GM12878 (cell line): Measurements from ENCODE around the gene PLEKHF1. TPM values are rescaled to one million over a fixed set of nuclear protein-coding genes. Genes with fewer than 3 reads are reported as not detected.

Experiments
- ATAC-seq: fragments of 200-7000 bp; cut with Tn5 transposase; 3 replicates; pipeline ENCODE4 v1.9.1; 2020; ENCODE audit warnings: mild to moderate bottlenecking, moderate library complexity
- BruUV-seq: library from RNA; stranded (reverse); fragments of 400-500 nt; replicated peaks from 2 replicates; lab custom pipeline; 2021; lab: Mats Ljungman, UMichigan
- CTCF ChIA-PET: fragments of 300-600 bp; sonication (Branson Sonifier 250); formaldehyde crosslinking; extraction: SDS; loops from one replicate; lab custom pipeline; 2021; ENCODE audit warnings: inconsistent platforms; lab: Yijun Ruan, JAX
- POLR2A ChIA-PET: fragments of 350-600 bp; formaldehyde crosslinking; extraction: SDS; loops from one replicate; lab custom pipeline; 2021; ENCODE audit warnings: inconsistent platforms; lab: Charles Lee
- RAD21 ChIA-PET: fragments of 300-600 bp; sonication (Branson Sonifier 250); formaldehyde crosslinking; loops from one replicate; lab custom pipeline; 2023; ENCODE audit warnings: antibody characterized with exemption; ENCODE audit not compliant: unreplicated experiment; lab: Charles Lee
- SMC1A ChIA-PET: fragments of 300-600 bp; sonication (Branson Sonifier 250); formaldehyde crosslinking; loops from one replicate; lab custom pipeline; 2023; ENCODE audit not compliant: unreplicated experiment, uncharacterized antibody; lab: Charles Lee
- DNase-seq: peaks from one replicate; pipeline ENCODE4 v3.0.0-alpha.2; 2011; ENCODE audit warnings: low read depth, low spot score
- FAIRE-seq: peaks from 3 replicates; lab custom pipeline; 2011; peaks lifted over from hg19 to GRCh38; lab: Jason Lieb, UNC
- H2AFZ ChIP-seq: 2 replicates; pipeline ENCODE4 v1.6.0; 2011; ENCODE audit warnings: low read depth, low read length, control low read depth; ENCODE audit not compliant: control insufficient read depth
- H3K27ac ChIP-seq: 2 replicates; pipeline ENCODE4 v1.5.1; 2011; ENCODE audit warnings: control low read depth; ENCODE audit not compliant: control insufficient read depth, insufficient read depth
- H3K27me3 ChIP-seq, 2 experiments: replicated peaks in 1 of 2; 2 replicates each; pipeline versions ENCODE4 v1.6.0 to v1.6.1; 2011; ENCODE audit warnings: low read length in 1 of 2; ENCODE audit not compliant: control insufficient read depth in 2 of 2, insufficient read depth in 2 of 2
- H3K36me3 ChIP-seq, 2 experiments: 2 replicates each; pipeline ENCODE4 v1.5.1; 2011; ENCODE audit warnings: low read length in 1 of 2; ENCODE audit not compliant: control insufficient read depth in 2 of 2, insufficient read depth in 2 of 2
- H3K4me1 ChIP-seq: 2 replicates; pipeline ENCODE4 v1.6.1; 2011; ENCODE audit warnings: mild to moderate bottlenecking, low read length, moderate library complexity, mixed read lengths; ENCODE audit not compliant: control insufficient read depth, insufficient read depth
- H3K4me2 ChIP-seq: 2 replicates; pipeline ENCODE4 v1.6.0; 2011; ENCODE audit warnings: control low read depth; ENCODE audit not compliant: control insufficient read depth, insufficient read depth
- H3K4me3 ChIP-seq: fragments of 200-600 bp; sonication (generic); 2 replicates; pipeline ENCODE4 v1.5.1; 2016
- H3K79me2 ChIP-seq: 2 replicates; pipeline ENCODE4 v1.6.0; 2011; ENCODE audit warnings: low read length; ENCODE audit not compliant: control insufficient read depth, insufficient read depth
- H3K9ac ChIP-seq: 2 replicates; pipeline ENCODE4 v1.8.0; 2011; ENCODE audit warnings: low read length, control low read depth, mixed read lengths; ENCODE audit not compliant: control insufficient read depth, insufficient read depth
- H3K9me3 ChIP-seq: replicated peaks from 3 replicates; pipeline ENCODE4 v1.5.1; 2011; ENCODE audit warnings: mild to moderate bottlenecking, low read length; ENCODE audit not compliant: control insufficient read depth, insufficient read depth
- H4K20me1 ChIP-seq: 2 replicates; pipeline ENCODE4 v1.6.0; 2011; ENCODE audit not compliant: control insufficient read depth, insufficient read depth
- BHLHE40 ChIP-seq, 2 experiments: fragments of 450-650 bp in 1 of 2; IDR thresholded peaks; 2 replicates each; pipeline ENCODE4 v1.6.1; 2011 to 2017; ENCODE audit warnings: low read depth in 2 of 2, borderline replicate concordance in 1 of 2, improper control_type of control experiment in 1 of 2, low read length in 1 of 2, mild to moderate bottlenecking in 1 of 2
- CEBPB ChIP-seq, 2 experiments: fragments of 150-350 bp in 1 of 2; IDR thresholded peaks; 2 replicates each; pipeline ENCODE4 v1.6.1; 2012 to 2014; ENCODE audit warnings: low read depth in 2 of 2, low read length in 2 of 2, borderline replicate concordance in 1 of 2, inconsistent platforms in 1 of 2
- CHD2 ChIP-seq: IDR thresholded peaks from 2 replicates; pipeline ENCODE4 v1.6.1; 2011; ENCODE audit warnings: low read depth, low read length, improper control_type of control experiment, borderline replicate concordance
- EZH2 ChIP-seq: IDR thresholded peaks from 2 replicates; pipeline ENCODE4 v1.6.1; 2012; ENCODE audit warnings: low read depth, mild to moderate bottlenecking, control low read depth, inconsistent platforms, low read length, borderline replicate concordance; ENCODE audit not compliant: control insufficient read depth
- IKZF1 ChIP-seq: fragments of 450-650 bp; conservative IDR thresholded peaks from 2 replicates; pipeline ENCODE4 v1.6.1; 2017; ENCODE audit warnings: antibody characterized with exemption, mild to moderate bottlenecking
- LARP7 ChIP-seq: fragments of 450-650 bp; IDR thresholded peaks from 2 replicates; pipeline ENCODE4 v1.6.1; 2017; ENCODE audit warnings: mild to moderate bottlenecking
- NFXL1 ChIP-seq: fragments of 450-650 bp; IDR thresholded peaks from 2 replicates; pipeline ENCODE4 v1.6.1; 2017; ENCODE audit warnings: antibody characterized with exemption, mild to moderate bottlenecking, borderline replicate concordance
- NFYA ChIP-seq: IDR thresholded peaks from 2 replicates; pipeline ENCODE4 v1.6.1; 2011; ENCODE audit warnings: low read depth, mild to moderate bottlenecking, low read length, improper control_type of control experiment, borderline replicate concordance
- PKNOX1 ChIP-seq: fragments of 450-650 bp; IDR thresholded peaks from 2 replicates; pipeline ENCODE4 v1.6.1; 2016; ENCODE audit warnings: mild to moderate bottlenecking
- RUNX3 ChIP-seq: IDR thresholded peaks from 2 replicates; pipeline ENCODE4 v1.6.1; 2012; ENCODE audit warnings: low read length, inconsistent platforms
- SMAD5 ChIP-seq: IDR thresholded peaks from 2 replicates; pipeline ENCODE4 v1.6.1; 2016; ENCODE audit warnings: antibody characterized with exemption, low read depth
- TAF1 ChIP-seq: IDR thresholded peaks from 2 replicates; pipeline ENCODE4 v1.6.1; 2011; ENCODE audit warnings: mild to moderate bottlenecking, low read depth, low read length, borderline replicate concordance
- USF1 ChIP-seq: IDR thresholded peaks from 2 replicates; pipeline ENCODE4 v1.6.1; 2011; ENCODE audit warnings: borderline replicate concordance, low read depth, mild to moderate bottlenecking, moderate library complexity, mixed read lengths, low read length; ENCODE audit not compliant: insufficient read depth; ENCODE audit errors: extremely low read length
- ZZZ3 ChIP-seq: IDR thresholded peaks from 2 replicates; pipeline ENCODE4 v1.6.1; 2011; ENCODE audit warnings: low read depth; ENCODE audit not compliant: control insufficient read depth, insufficient read length
- WGBS: methylation state at CpG from one replicate; pipeline ENCODE4 v1.1.6; 2016; ENCODE audit warnings: low lambda C conversion rate; ENCODE audit not compliant: insufficient replicate concordance, insufficient coverage; ENCODE audit errors: missing lambda C conversion rate; 5-methylcytosine and 5-hydroxymethylcytosine counted together
- in situ Hi-C: fragments of 300-500 bp; cut with MboI; formaldehyde crosslinking; loops from 9 replicates; pipeline ENCODE4 v1.14.3; 2018; ENCODE audit warnings: mixed read lengths
- intact Hi-C: fragments of 100-400 bp; cut with micrococcal nuclease; formaldehyde crosslinking; loops from one replicate; pipeline ENCODE4 v1.14.2; 2022; ENCODE audit not compliant: unreplicated experiment
- polyA plus RNA-seq, 11 experiments: library from polyadenylated mRNA; depleted of rRNA in 4 of 11; unstranded in 6 of 11; stranded (reverse) in 5 of 11; fragments of >200 nt; fragmentation: Nextera tagmentation in 4 of 11; fragmentation: Illumina TruSeq in 1 of 11; extraction: Ambion mirVana in 4 of 11; extraction: Trizol in 1 of 11; gene quantifications; 1 replicate in 1 of 11; 2 replicates in 10 of 11; pipeline versions ENCODE4 v1.2.1 to v1.2.3, GENCODE V29; 2011 to 2016; ENCODE audit warnings: inconsistent platforms in 2 of 11, missing spikeins in 2 of 11, low read depth in 1 of 11
- total RNA-seq, 4 experiments: library from RNA; depleted of rRNA in 3 of 4; stranded (reverse); fragments of >200 nt in 3 of 4; fragmentation: Illumina TruSeq in 1 of 4; extraction: Trizol in 1 of 4; gene quantifications; 2 replicates each; pipeline versions ENCODE4 v1.2.1 to v1.2.3, GENCODE V29; 2013 to 2021
- TF ChIP-seq, protein P1 (sequence below): IDR thresholded peaks from 2 replicates; pipeline ENCODE4 v1.6.1; 2012; ENCODE audit warnings: low read depth, low read length, improper control_type of control experiment
- TF ChIP-seq, protein P2 (sequence below): IDR thresholded peaks from 2 replicates; pipeline ENCODE4 v1.6.1; 2011; ENCODE audit warnings: mild to moderate bottlenecking, low read depth, low read length, moderate library complexity; ENCODE audit not compliant: insufficient replicate concordance

Gene PLEKHF1
- total and polyA plus RNA-seq, 10 of the 15 experiments (the other 5 are each of a cell fraction or from before 2014, with no cell fraction given): 0.10 to 20.3 (median 15.3) TPM

DNA sequence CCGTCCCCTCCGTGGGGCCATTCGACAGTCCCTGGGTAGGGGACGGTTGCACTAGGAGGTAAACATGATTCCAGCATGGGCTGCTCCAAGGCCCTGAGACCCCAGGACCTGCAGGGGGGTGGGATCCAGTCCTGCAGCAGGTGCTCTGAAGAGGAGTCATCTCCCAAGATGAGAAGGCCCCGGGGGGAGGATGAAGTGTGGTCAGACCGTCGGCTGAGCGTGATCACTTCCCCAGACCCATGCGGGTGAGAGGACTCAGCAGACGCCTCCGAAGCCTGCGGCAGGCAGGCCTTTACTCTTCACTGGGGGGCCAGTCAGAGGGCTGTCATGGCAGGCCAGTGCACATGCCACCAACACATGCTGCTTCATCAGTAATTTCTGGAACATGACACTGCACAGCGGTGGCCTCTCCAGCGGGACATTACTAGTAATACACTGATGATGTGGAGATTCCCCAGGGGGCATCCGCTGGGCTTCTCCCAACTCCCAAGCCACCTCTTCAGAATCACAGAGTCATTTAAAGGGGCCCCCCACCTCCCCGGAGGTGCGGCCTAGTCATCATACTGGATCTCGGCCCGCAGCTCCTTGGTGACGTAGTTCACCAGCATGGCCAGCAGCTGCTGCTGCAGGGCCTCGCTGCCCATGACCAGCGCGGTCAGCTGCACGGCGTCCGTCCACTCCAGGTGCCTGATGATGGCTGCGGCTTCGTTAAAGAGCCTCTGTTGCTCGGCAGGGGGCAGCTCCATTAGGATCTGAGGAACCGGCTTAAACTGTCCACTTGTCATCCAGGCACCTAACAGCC lies 37.1 kb downstream of the PLEKHF1 start:
- Histone ChIP-seq H3K27ac (no peak overlapping the region), H3K4me3 (no peak overlapping the region), H2AFZ (no peak overlapping the region), H4K20me1 (no peaks in the 10 kb centered on the region), H3K9me3 (no peaks in the 10 kb centered on the region), H3K36me3 (peaks cover 4 to 6% of the 10 kb centered on the region in 2 experiments; a peak in 2 of 4 replicates), H3K9ac (no peak overlapping the region), H3K79me2 (peaks cover 1% of the 10 kb centered on the region; the same call in 1 of the 2 replicates), H3K4me1 (peaks cover 17% of the 10 kb centered on the region), H3K27me3 (no peaks in the 10 kb centered on the region), H3K4me2 (no peak overlapping the region)
- SMC1A ChIA-PET: no interaction called here
- FAIRE-seq (no peak), ATAC-seq (no peak), DNase-seq (no peak)
- in situ Hi-C loops (loop anchor here (25.0 kb wide), 1 partner anchor 490 kb away; the partner anchor contains the start of gene UQCRFS1), intact Hi-C loops (no loop called here)
- CTCF ChIA-PET: interaction anchor here (1.4 kb wide), 1 partner anchor 14 kb away, joined by 4 read pairs; no protein-coding TSS in a partner anchor
- POLR2A ChIA-PET: no interaction called here
- RAD21 ChIA-PET: interaction anchor here (3.0 kb wide), 1 partner anchor 13 kb away, joined by 16 read pairs; the partner anchor contains the start of gene C19orf12
- no TSS peak for BruUV-seq
- WGBS: 95% methylated on average over 30 of the region's 30 CpGs
- TF ChIP-seq IKZF1 (no peak), TAF1 (no peak), RUNX3 (no peak), USF1 (no peak), CHD2 (no peak), EZH2 (no peak), NFXL1 (no peak), ZZZ3 (no peak), BHLHE40 (IDR thresholded peaks at IDR 0.05; ENCODE audit: borderline replicate concordance in 1 of 2, low read depth in 2 of 2, low read length in 1 of 2) (no peak), SMAD5 (no peak), PKNOX1 (no peak), CEBPB (IDR thresholded peaks at IDR 0.05; ENCODE audit: borderline replicate concordance in 1 of 2, low read depth in 2 of 2, low read length in 2 of 2) (no peak), NFYA (no peak), LARP7 (no peak)
- TF ChIP-seq, protein P1, sequence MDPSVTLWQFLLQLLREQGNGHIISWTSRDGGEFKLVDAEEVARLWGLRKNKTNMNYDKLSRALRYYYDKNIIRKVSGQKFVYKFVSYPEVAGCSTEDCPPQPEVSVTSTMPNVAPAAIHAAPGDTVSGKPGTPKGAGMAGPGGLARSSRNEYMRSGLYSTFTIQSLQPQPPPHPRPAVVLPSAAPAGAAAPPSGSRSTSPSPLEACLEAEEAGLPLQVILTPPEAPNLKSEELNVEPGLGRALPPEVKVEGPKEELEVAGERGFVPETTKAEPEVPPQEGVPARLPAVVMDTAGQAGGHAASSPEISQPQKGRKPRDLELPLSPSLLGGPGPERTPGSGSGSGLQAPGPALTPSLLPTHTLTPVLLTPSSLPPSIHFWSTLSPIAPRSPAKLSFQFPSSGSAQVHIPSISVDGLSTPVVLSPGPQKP: no peak
- TF ChIP-seq, protein P2, sequence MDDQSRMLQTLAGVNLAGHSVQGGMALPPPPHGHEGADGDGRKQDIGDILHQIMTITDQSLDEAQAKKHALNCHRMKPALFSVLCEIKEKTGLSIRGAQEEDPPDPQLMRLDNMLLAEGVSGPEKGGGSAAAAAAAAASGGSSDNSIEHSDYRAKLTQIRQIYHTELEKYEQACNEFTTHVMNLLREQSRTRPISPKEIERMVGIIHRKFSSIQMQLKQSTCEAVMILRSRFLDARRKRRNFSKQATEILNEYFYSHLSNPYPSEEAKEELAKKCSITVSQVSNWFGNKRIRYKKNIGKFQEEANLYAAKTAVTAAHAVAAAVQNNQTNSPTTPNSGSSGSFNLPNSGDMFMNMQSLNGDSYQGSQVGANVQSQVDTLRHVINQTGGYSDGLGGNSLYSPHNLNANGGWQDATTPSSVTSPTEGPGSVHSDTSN: no peak
